ENCODE data around the gene TRIM7.

The TRIM7 gene

GRCh38 chr5:181231432-181231831, 26.4 kb upstream of the TRIM7 start:
- peaks cover 32% of the 10 kb centered on the region for H3K79me1 ChIP-seq (replicated peaks; ENCODE audit: low read length, poor library complexity, severe bottlenecking)
- H3K18ac ChIP-seq (ENCODE audit: low read depth in 1 of 2, low read length in 2 of 2): no peak overlapping the region
- no peak overlapping the region for H3K4me2 ChIP-seq (ENCODE audit: low read length, poor library complexity, severe bottlenecking)
- H3K14ac ChIP-seq (ENCODE audit: low read length in 2 of 2): no peak overlapping the region
- no peak overlapping the region for H2AK5ac ChIP-seq (ENCODE audit: low read length, severe bottlenecking)
- H3K36me3 ChIP-seq (ENCODE audit: control insufficient read depth in 1 of 2, insufficient read depth in 2 of 2, low read depth in 1 of 2, low read length in 2 of 2): peaks cover 59 to 86% of the 10 kb centered on the region in 2 experiments
- 90% methylated on average over 7 of the region's 7 CpGs for WGBS
- no peak overlapping the region for H2BK15ac ChIP-seq (ENCODE audit: low read depth, poor library complexity, severe bottlenecking)
- H2BK120ac ChIP-seq (ENCODE audit: low read depth, low read length): no peak overlapping the region
- H2BK5ac ChIP-seq (ENCODE audit: low read depth, low read length, poor library complexity, severe bottlenecking): no peak overlapping the region
- H2BK12ac ChIP-seq (ENCODE audit: low read length in 2 of 2): no peak overlapping the region
- no peak overlapping the region for H2AFZ ChIP-seq (ENCODE audit: low read depth, low read length)
- no peak overlapping the region for H3K23ac ChIP-seq (ENCODE audit: low read length in 2 of 2)
- no peak overlapping the region for H4K8ac ChIP-seq (ENCODE audit: low read length)
- H3K9ac ChIP-seq (ENCODE audit: low read length): no peak overlapping the region
- H3K27me3 ChIP-seq (ENCODE audit: control insufficient read depth in 1 of 2, insufficient read depth in 1 of 2, low read length in 2 of 2): no peaks in the 10 kb centered on the region
- no peaks in the 10 kb centered on the region for H3K9me3 ChIP-seq (ENCODE audit: control insufficient read depth, low read length)
- no peaks in the 10 kb centered on the region for H3K4me1 ChIP-seq (ENCODE audit: control insufficient read depth, insufficient read depth, low read depth, low read length)
- no peak overlapping the region for H3K27ac ChIP-seq (ENCODE audit: low read length, poor library complexity, severe bottlenecking)
- H3K4ac ChIP-seq (ENCODE audit: low read depth in 1 of 2, low read length in 2 of 2): no peak overlapping the region
- no peak overlapping the region for H3K4me3 ChIP-seq (ENCODE audit: insufficient read depth in 1 of 2, low read depth in 1 of 2, low read length in 2 of 2)
- no peak for DNase-seq
- H4K91ac ChIP-seq (ENCODE audit: low read length): no peak overlapping the region

DNA sequence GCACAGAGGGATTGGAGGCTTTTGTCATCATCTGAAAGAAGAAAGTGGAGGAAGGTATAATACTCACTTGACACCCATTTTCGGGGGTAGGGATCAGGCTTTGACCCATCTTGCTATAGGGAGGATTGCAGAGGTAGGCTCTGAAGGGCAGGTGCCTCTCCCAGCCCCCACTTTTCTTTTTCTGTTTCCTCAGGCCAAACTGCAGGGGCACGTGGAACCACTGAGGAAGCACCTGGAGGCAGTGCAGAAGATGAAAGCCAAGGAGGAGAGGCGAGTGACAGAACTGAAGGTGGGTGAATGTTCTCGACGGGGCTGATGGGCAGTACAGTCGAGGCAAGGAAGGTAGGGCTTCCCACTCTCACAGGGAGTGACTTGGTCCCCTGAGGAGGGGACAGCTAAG, 25.6 kb upstream of the TRIM7 start:
- Histone ChIP-seq H4K8ac (ENCODE audit: low read length) (no peak overlapping the region), H4K91ac (ENCODE audit: low read length) (no peak overlapping the region), H3K4me3 (ENCODE audit: insufficient read depth in 1 of 2, low read depth in 1 of 2, low read length in 2 of 2) (no peak overlapping the region), H3K27me3 (ENCODE audit: control insufficient read depth in 1 of 2, insufficient read depth in 1 of 2, low read length in 2 of 2) (no peaks in the 10 kb centered on the region), H3K79me1 (replicated peaks; ENCODE audit: low read length, poor library complexity, severe bottlenecking) (peaks cover 33% of the 10 kb centered on the region), H2BK5ac (ENCODE audit: low read depth, low read length, poor library complexity, severe bottlenecking) (no peak overlapping the region), H3K18ac (ENCODE audit: low read depth in 1 of 2, low read length in 2 of 2) (no peak overlapping the region), H3K4ac (ENCODE audit: low read depth in 1 of 2, low read length in 2 of 2) (no peak overlapping the region), H2BK12ac (ENCODE audit: low read length in 2 of 2) (no peak overlapping the region), H3K27ac (ENCODE audit: low read length, poor library complexity, severe bottlenecking) (no peak overlapping the region), H3K36me3 (ENCODE audit: control insufficient read depth in 1 of 2, insufficient read depth in 2 of 2, low read depth in 1 of 2, low read length in 2 of 2) (peaks cover 53 to 81% of the 10 kb centered on the region in 2 experiments), H3K23ac (ENCODE audit: low read length in 2 of 2) (no peak overlapping the region), H3K9ac (ENCODE audit: low read length) (no peak overlapping the region), H3K14ac (ENCODE audit: low read length in 2 of 2) (no peak overlapping the region), H3K4me2 (ENCODE audit: low read length, poor library complexity, severe bottlenecking) (no peak overlapping the region), H2BK120ac (ENCODE audit: low read depth, low read length) (no peak overlapping the region), H2AK5ac (ENCODE audit: low read length, severe bottlenecking) (no peak overlapping the region), H3K9me3 (ENCODE audit: control insufficient read depth, low read length) (no peaks in the 10 kb centered on the region), H2BK15ac (ENCODE audit: low read depth, poor library complexity, severe bottlenecking) (no peak overlapping the region), H2AFZ (ENCODE audit: low read depth, low read length) (no peak overlapping the region), H3K4me1 (ENCODE audit: control insufficient read depth, insufficient read depth, low read depth, low read length) (no peaks in the 10 kb centered on the region)
- WGBS: 95% methylated on average over 6 of the region's 6 CpGs
- no peak for DNase-seq

- H3K27me3 ChIP-seq (ENCODE audit: control insufficient read depth in 1 of 2, insufficient read depth in 1 of 2, low read length in 2 of 2): no peaks in the 10 kb centered on the region
- H3K14ac ChIP-seq (ENCODE audit: low read length in 2 of 2): no peak overlapping the region
- no peaks in the 10 kb centered on the region for H3K4me1 ChIP-seq (ENCODE audit: control insufficient read depth, insufficient read depth, low read depth, low read length)
- H3K9me3 ChIP-seq (ENCODE audit: control insufficient read depth, low read length): no peaks in the 10 kb centered on the region
- no peak overlapping the region for H2BK12ac ChIP-seq (ENCODE audit: low read length in 2 of 2)
- H3K9ac ChIP-seq (ENCODE audit: low read length): no peak overlapping the region
- H2BK15ac ChIP-seq (ENCODE audit: low read depth, poor library complexity, severe bottlenecking): peak overlapping the region; percentile 55
- WGBS: 97% methylated on average over 13 of the region's 13 CpGs
- no peak overlapping the region for H3K4me2 ChIP-seq (ENCODE audit: low read length, poor library complexity, severe bottlenecking)
- H3K4ac ChIP-seq (ENCODE audit: low read depth in 1 of 2, low read length in 2 of 2): no peak overlapping the region
- H2BK5ac ChIP-seq (ENCODE audit: low read depth, low read length, poor library complexity, severe bottlenecking): no peak overlapping the region
- no peak overlapping the region for H4K91ac ChIP-seq (ENCODE audit: low read length)
- no peak overlapping the region for H3K27ac ChIP-seq (ENCODE audit: low read length, poor library complexity, severe bottlenecking)
- no peak overlapping the region for H2AK5ac ChIP-seq (ENCODE audit: low read length, severe bottlenecking)
- DNase-seq: no peak
- H3K18ac ChIP-seq (ENCODE audit: low read depth in 1 of 2, low read length in 2 of 2): no peak overlapping the region
- peaks cover 50 to 81% of the 10 kb centered on the region in 2 experiments for H3K36me3 ChIP-seq (ENCODE audit: control insufficient read depth in 1 of 2, insufficient read depth in 2 of 2, low read depth in 1 of 2, low read length in 2 of 2)
- no peak overlapping the region for H4K8ac ChIP-seq (ENCODE audit: low read length)
- H3K79me1 ChIP-seq (replicated peaks; ENCODE audit: low read length, poor library complexity, severe bottlenecking): peaks cover 33% of the 10 kb centered on the region
- H3K23ac ChIP-seq (ENCODE audit: low read length in 2 of 2): no peak overlapping the region
- no peak overlapping the region for H2AFZ ChIP-seq (ENCODE audit: low read depth, low read length)
- H3K4me3 ChIP-seq (ENCODE audit: insufficient read depth in 1 of 2, low read depth in 1 of 2, low read length in 2 of 2): no peak overlapping the region
- H2BK120ac ChIP-seq (ENCODE audit: low read depth, low read length): no peak overlapping the region
These were observed 25.0 kb upstream of the TRIM7 start for GRCh38 chr5:181229996-181230395.

GRCh38 chr5:181224390-181225229, 19.6 kb upstream of the TRIM7 start:
- H2AK5ac ChIP-seq (ENCODE audit: low read length, severe bottlenecking): no peak overlapping the region
- no peak overlapping the region for H3K23ac ChIP-seq (ENCODE audit: low read length in 2 of 2)
- H3K4me1 ChIP-seq (ENCODE audit: control insufficient read depth, insufficient read depth, low read depth, low read length): peaks cover 10% of the 10 kb centered on the region
- WGBS: 90% methylated on average over 22 of the region's 22 CpGs
- H3K27ac ChIP-seq (ENCODE audit: low read length, poor library complexity, severe bottlenecking): no peak overlapping the region
- H3K14ac ChIP-seq (ENCODE audit: low read length in 2 of 2): no peak overlapping the region
- peak overlapping the region; percentile 83 to 98 for H3K4me3 ChIP-seq (ENCODE audit: insufficient read depth in 1 of 2, low read depth in 1 of 2, low read length in 2 of 2)
- H3K4me2 ChIP-seq (ENCODE audit: low read length, poor library complexity, severe bottlenecking): peak overlapping the region; percentile 73
- no peak overlapping the region for H2BK120ac ChIP-seq (ENCODE audit: low read depth, low read length)
- no peak overlapping the region for H2BK5ac ChIP-seq (ENCODE audit: low read depth, low read length, poor library complexity, severe bottlenecking)
- H3K18ac ChIP-seq (ENCODE audit: low read depth in 1 of 2, low read length in 2 of 2): peak overlapping the region; percentile 93 to 99
- H2AFZ ChIP-seq (ENCODE audit: low read depth, low read length): no peak overlapping the region
- peak overlapping the region; percentile 33 for H4K8ac ChIP-seq (ENCODE audit: low read length)
- H3K4ac ChIP-seq (ENCODE audit: low read depth in 1 of 2, low read length in 2 of 2): no peak overlapping the region
- no peak overlapping the region for H2BK15ac ChIP-seq (ENCODE audit: low read depth, poor library complexity, severe bottlenecking)
- H3K36me3 ChIP-seq (ENCODE audit: control insufficient read depth in 1 of 2, insufficient read depth in 2 of 2, low read depth in 1 of 2, low read length in 2 of 2): peaks cover 6 to 34% of the 10 kb centered on the region in 2 experiments
- no peaks in the 10 kb centered on the region for H3K9me3 ChIP-seq (ENCODE audit: control insufficient read depth, low read length)
- H3K79me1 ChIP-seq (replicated peaks; ENCODE audit: low read length, poor library complexity, severe bottlenecking): peaks cover 14% of the 10 kb centered on the region
- no peaks in the 10 kb centered on the region for H3K27me3 ChIP-seq (ENCODE audit: control insufficient read depth in 1 of 2, insufficient read depth in 1 of 2, low read length in 2 of 2)
- H3K9ac ChIP-seq (ENCODE audit: low read length): peak overlapping the region; percentile 97
- no peak for DNase-seq
- peak overlapping the region; percentile 95 for H4K91ac ChIP-seq (ENCODE audit: low read length)
- no peak overlapping the region for H2BK12ac ChIP-seq (ENCODE audit: low read length in 2 of 2)
